ENCODE data around the gene SCAPER. TPM values are rescaled to one million over a fixed set of nuclear protein-coding genes. Genes with fewer than 3 reads are reported as not detected.

The SCAPER gene
- total RNA-seq, 2 donors from 2014 or later: 15.2 to 17.8 TPM

DNA sequence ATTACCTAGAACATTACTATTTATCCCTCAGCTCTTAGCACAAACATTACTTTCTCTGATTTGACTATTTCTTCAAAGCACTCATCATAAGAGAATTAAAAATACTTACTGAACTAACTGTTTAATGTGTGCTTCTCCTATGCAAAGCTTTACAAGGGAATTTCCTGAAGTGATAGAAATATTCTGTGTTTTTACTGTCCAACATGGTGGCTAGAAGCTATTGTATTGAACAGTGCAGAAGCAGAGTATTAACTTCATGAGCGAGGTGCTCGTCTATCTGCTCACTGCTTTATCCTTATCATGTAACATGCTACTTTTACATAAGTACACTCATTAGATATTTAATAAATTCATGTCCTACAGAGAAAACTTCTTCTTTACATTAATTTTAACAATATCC lies 329.5 kb downstream of the SCAPER start:
- DNase-seq: no peak
- no peaks in the 10 kb centered on the region for H3K27me3 ChIP-seq
- H3K36me3 ChIP-seq: no peaks in the 10 kb centered on the region
- H3K9me3 ChIP-seq: no peaks in the 10 kb centered on the region
- H3K4me1 ChIP-seq: no peaks in the 10 kb centered on the region
- no peak overlapping the region for H3K9ac ChIP-seq (ENCODE audit: low read depth in 2 of 2, low read length in 2 of 2)
- intact Hi-C loops (cut with DNase I): no loop called here
- H3K4me3 ChIP-seq: no peak overlapping the region
- TF ChIP-seq, protein P1, sequence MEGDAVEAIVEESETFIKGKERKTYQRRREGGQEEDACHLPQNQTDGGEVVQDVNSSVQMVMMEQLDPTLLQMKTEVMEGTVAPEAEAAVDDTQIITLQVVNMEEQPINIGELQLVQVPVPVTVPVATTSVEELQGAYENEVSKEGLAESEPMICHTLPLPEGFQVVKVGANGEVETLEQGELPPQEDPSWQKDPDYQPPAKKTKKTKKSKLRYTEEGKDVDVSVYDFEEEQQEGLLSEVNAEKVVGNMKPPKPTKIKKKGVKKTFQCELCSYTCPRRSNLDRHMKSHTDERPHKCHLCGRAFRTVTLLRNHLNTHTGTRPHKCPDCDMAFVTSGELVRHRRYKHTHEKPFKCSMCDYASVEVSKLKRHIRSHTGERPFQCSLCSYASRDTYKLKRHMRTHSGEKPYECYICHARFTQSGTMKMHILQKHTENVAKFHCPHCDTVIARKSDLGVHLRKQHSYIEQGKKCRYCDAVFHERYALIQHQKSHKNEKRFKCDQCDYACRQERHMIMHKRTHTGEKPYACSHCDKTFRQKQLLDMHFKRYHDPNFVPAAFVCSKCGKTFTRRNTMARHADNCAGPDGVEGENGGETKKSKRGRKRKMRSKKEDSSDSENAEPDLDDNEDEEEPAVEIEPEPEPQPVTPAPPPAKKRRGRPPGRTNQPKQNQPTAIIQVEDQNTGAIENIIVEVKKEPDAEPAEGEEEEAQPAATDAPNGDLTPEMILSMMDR (IDR thresholded peaks at IDR 0.05): no peak
- H3K27ac ChIP-seq: no peak overlapping the region

DNA sequence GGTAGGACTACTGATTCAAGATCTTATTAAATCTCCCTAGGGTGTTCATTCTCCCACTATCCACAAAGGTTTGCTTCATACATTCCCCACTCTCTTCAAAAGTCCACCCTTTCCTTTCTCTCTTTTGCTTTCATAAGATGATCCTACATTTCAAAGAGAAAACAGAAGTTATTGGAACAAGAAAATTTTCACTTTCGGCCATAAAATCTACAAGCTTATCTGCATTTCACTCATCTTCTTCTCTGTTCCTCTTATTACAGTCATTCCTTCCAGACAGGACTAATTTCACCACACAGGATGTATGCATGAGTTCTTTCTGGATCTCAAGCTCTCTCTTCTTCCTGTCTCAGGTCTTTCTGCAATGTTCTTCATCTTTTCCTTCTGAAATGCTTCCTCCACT lies 329.9 kb downstream of the SCAPER start:
- intact Hi-C loops (cut with DNase I): no loop called here
- TF ChIP-seq, protein P1 (IDR thresholded peaks at IDR 0.05): no peak
- no peak overlapping the region for H3K9ac ChIP-seq (ENCODE audit: low read depth in 2 of 2, low read length in 2 of 2)
- no peak overlapping the region for H3K27ac ChIP-seq
- H3K36me3 ChIP-seq: no peaks in the 10 kb centered on the region
- no peak for DNase-seq
- H3K4me1 ChIP-seq: no peaks in the 10 kb centered on the region
- no peaks in the 10 kb centered on the region for H3K27me3 ChIP-seq
- no peak overlapping the region for H3K4me3 ChIP-seq
- H3K9me3 ChIP-seq: no peaks in the 10 kb centered on the region

DNA sequence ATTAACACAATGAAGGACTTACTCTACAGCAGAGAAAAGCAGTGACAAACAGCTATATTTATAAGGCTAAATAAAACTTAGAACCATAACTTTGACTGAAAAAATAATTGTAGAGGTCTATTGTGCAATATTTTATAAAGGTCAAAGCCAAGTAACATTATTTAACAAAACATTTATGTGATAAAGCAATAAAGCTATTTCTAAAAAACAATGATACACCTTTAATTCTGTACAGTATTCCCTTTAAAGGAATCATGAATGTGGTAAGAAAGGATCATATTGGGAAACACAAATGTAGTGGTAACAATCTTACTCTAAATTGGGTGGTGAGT lies 332.2 kb downstream of the SCAPER start:
- Histone ChIP-seq H3K27ac (no peak overlapping the region), H3K36me3 (no peaks in the 10 kb centered on the region), H3K4me1 (no peaks in the 10 kb centered on the region), H3K9me3 (no peaks in the 10 kb centered on the region), H3K4me3 (no peak overlapping the region), H3K9ac (ENCODE audit: low read depth in 2 of 2, low read length in 2 of 2) (no peak overlapping the region), H3K27me3 (no peaks in the 10 kb centered on the region)
- intact Hi-C loops (cut with DNase I): no loop called here
- TF ChIP-seq, protein P1 (IDR thresholded peaks at IDR 0.05): no peak
- no peak for DNase-seq

DNA sequence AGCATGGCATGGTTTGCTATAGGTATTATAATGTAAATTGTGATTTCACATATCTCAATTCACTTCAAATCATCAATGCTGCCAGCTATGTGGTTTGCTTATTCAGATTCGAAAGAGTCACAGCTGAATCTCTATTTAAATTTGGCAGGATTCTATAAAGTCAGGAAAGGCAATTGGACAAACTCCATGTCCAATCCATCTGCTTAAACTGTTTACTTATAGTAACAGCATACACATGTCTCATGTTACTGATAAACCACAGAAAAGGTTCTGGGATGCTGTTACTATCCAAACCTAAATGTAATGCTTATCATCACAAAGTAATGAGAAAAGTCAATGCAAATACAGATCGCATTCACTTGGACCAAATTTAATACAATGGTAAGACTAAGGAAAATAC lies 338.9 kb downstream of the SCAPER start:
- Histone ChIP-seq H3K27ac (no peak overlapping the region), H3K4me3 (no peak overlapping the region), H3K9me3 (no peaks in the 10 kb centered on the region), H3K36me3 (no peaks in the 10 kb centered on the region), H3K9ac (ENCODE audit: low read depth in 2 of 2, low read length in 2 of 2) (no peak overlapping the region), H3K27me3 (no peaks in the 10 kb centered on the region), H3K4me1 (no peaks in the 10 kb centered on the region)
- intact Hi-C loops (cut with DNase I): no loop called here
- no peak for DNase-seq
- TF ChIP-seq, protein P1 (IDR thresholded peaks at IDR 0.05): no peak

DNA sequence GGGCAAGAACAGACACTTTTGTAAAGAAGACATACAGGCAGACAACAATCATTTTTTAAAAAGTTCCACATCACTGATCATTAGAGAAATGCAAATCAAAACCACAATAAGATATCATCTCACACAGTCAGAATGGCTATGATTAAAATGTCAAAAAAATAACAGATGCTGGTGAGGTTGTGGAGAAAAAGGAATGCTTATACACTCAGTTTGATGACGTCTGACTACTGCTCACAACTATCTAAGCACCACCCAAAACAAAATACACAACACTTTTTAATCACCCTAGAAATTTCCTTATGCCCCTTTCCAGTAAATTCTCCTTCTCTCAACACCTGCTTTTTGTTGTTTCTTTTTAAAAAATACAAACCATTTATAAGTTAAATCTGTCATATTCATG lies 339.8 kb downstream of the SCAPER start:
- no peaks in the 10 kb centered on the region for H3K36me3 ChIP-seq
- no peaks in the 10 kb centered on the region for H3K9me3 ChIP-seq
- no peaks in the 10 kb centered on the region for H3K4me1 ChIP-seq
- H3K27ac ChIP-seq: no peak overlapping the region
- no peak overlapping the region for H3K9ac ChIP-seq (ENCODE audit: low read depth in 2 of 2, low read length in 2 of 2)
- intact Hi-C loops (cut with DNase I): no loop called here
- TF ChIP-seq, protein P1 (IDR thresholded peaks at IDR 0.05): no peak
- DNase-seq: no peak
- H3K27me3 ChIP-seq: no peaks in the 10 kb centered on the region
- no peak overlapping the region for H3K4me3 ChIP-seq

DNA sequence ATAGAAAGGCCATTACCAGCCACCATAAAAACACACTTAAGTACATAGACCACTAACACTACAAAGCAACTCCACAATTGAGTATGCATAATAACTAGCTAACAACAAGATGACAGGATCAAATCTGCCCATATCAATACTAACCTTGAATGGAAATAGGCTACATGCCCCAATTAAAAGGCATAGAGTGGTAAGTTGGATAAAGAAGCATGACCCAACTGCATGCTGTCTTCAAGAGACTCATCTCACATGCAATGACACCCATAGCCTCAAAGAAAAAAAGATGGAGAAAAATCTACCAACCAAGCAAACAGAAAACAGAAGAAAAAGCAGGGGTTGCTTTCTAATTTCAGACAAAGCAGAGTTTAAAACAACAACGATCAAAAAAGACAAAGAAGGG lies 349.9 kb downstream of the SCAPER start:
- H3K9me3 ChIP-seq: no peaks in the 10 kb centered on the region
- no peak for DNase-seq
- no peak overlapping the region for H3K27ac ChIP-seq
- no peak overlapping the region for H3K9ac ChIP-seq (ENCODE audit: low read depth in 2 of 2, low read length in 2 of 2)
- no peak overlapping the region for H3K4me3 ChIP-seq
- no peaks in the 10 kb centered on the region for H3K36me3 ChIP-seq
- H3K4me1 ChIP-seq: no peaks in the 10 kb centered on the region
- intact Hi-C loops (cut with DNase I): no loop called here
- TF ChIP-seq, protein P1 (IDR thresholded peaks at IDR 0.05): no peak
- H3K27me3 ChIP-seq: no peaks in the 10 kb centered on the region
